HEK293T (cell line): ENCODE results near the gene TTR.

ENCODE experiments used
- ARNT ChIP-seq: fragments of 450-650 bp; IDR thresholded peaks from 2 replicates; pipeline ENCODE4 v1.6.1; 2017; ENCODE audit warnings: mild to moderate bottlenecking
- BHLHE40 ChIP-seq: fragments of 450-650 bp; IDR thresholded peaks from 2 replicates; pipeline ENCODE4 v1.6.1; 2016; ENCODE audit warnings: mild to moderate bottlenecking, moderate library complexity, borderline replicate concordance
- CTBP1 ChIP-seq: fragments of 450-650 bp; IDR thresholded peaks from 2 replicates; pipeline ENCODE4 v1.6.1; 2016; ENCODE audit warnings: borderline replicate concordance
- ELF4 ChIP-seq: fragments of 450-650 bp; IDR thresholded peaks from 2 replicates; pipeline ENCODE4 v1.6.1; 2017; ENCODE audit warnings: antibody characterized with exemption
- FOXK2 ChIP-seq: fragments of 450-650 bp; IDR thresholded peaks from 2 replicates; pipeline ENCODE4 v1.6.1; 2016; ENCODE audit warnings: mild to moderate bottlenecking
- FOXM1 ChIP-seq: fragments of 450-650 bp; IDR thresholded peaks from 2 replicates; pipeline ENCODE4 v1.6.1; 2017; ENCODE audit warnings: mild to moderate bottlenecking, borderline replicate concordance
- HDGF ChIP-seq: fragments of 450-650 bp; IDR thresholded peaks from 2 replicates; pipeline ENCODE4 v1.6.1; 2017; ENCODE audit warnings: antibody characterized with exemption, borderline replicate concordance
- LEF1 ChIP-seq: fragments of 450-650 bp; IDR thresholded peaks from 2 replicates; pipeline ENCODE4 v1.6.1; 2017; ENCODE audit warnings: mild to moderate bottlenecking, borderline replicate concordance
- PKNOX1 ChIP-seq: fragments of 450-650 bp; IDR thresholded peaks from 2 replicates; pipeline ENCODE4 v1.6.1; 2016
- SP1 ChIP-seq: fragments of 450-650 bp; IDR thresholded peaks from 2 replicates; pipeline ENCODE4 v1.6.1; 2017
- SUZ12 ChIP-seq: fragments of 450-650 bp; IDR thresholded peaks from 2 replicates; pipeline ENCODE4 v1.6.1; 2016; ENCODE audit warnings: mild to moderate bottlenecking
- TARDBP ChIP-seq: fragments of 450-650 bp; IDR thresholded peaks from 2 replicates; pipeline ENCODE4 v1.6.1; 2016

GRCh38 chr18:31596081-31596872 is 4.6 kb downstream of the TTR start:
- TF ChIP-seq ARNT (no peak), SP1 (no peak), TARDBP (no peak), LEF1 (no peak), CTBP1 (no peak), FOXM1 (no peak), PKNOX1 (no peak), SUZ12 (no peak), FOXK2 (no peak), BHLHE40 (no peak), HDGF (no peak), ELF4 (no peak)
